Kidney tubule cell (primary cell): ENCODE measurements around the gene ADGRG3.

Experiments
- DNase-seq: peaks from one replicate; pipeline ENCODE4 v3.0.0-alpha.2; 2018; ENCODE audit warnings: low spot score

The ADGRG3 gene

DNA sequence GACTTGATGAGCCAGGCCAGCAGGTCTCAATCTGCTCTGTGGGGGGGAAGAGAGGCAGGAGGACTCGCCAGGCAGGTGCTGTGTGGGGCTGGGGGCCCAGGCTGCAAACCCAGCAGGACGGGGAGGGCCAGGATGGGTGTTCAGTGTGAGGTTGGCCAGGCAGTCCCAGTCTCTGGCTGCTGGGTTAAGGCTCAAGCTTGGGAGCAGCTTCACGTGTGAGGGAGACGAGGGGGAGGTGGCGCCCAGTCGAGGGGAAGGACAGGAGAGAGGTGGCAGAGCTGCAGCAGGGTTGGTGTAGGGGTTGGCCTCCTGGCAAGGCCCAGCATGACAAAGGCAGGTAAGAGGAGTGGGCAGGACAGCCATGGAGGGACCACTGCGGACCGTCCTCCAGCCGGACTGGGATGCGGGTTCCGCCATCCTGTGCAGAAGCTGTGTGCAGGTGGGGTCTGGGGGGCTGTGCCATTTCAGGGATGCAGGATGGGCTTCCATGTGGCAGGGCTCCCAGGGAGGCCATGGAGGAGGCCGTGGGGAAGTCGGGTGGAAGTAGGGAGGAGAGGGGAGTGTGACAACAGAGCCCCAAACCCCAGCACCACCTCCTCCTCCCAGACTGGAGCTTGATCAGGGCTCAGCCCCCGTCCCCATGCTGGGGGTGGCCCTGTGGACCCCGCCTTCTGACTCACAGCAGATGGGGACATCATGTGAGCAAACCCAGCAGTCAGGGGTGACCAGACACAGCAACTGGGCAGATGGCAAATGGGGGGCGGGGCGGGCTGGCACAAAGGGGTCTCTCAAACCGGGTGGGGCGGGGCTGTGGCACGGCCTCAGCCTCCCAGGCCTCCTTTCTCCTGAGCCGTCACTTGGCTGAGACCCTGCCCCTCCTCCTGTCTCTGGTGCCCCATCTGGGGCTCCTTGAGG is 36.9 kb upstream of the ADGRG3 start:
- DNase-seq, result peak; percentile 40

DNA sequence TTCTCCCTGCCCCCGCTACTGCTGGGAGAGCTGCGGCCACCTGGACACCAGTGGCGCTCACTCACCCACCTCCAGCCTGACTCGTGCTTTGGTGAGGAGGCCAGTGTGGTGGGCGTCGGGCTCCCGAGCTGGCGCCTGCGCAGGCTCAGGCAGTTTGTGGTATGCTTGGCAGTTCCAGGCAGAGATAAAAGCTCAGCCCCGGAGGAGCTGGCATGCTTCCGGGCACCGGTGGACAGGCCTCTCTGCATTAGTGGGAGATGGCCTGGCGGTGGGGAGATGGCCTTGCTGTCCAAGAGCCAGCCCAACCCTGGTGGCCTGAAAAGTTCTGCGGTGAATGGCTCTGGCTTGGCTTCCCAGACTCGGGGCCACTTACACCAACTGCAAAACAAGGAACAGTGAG is 35.5 kb upstream of the ADGRG3 start:
- peak; percentile 23 for DNase-seq

GRCh38 chr16:57633383-57634064 is 34.6 kb upstream of the ADGRG3 start:
- no peak for DNase-seq

DNA sequence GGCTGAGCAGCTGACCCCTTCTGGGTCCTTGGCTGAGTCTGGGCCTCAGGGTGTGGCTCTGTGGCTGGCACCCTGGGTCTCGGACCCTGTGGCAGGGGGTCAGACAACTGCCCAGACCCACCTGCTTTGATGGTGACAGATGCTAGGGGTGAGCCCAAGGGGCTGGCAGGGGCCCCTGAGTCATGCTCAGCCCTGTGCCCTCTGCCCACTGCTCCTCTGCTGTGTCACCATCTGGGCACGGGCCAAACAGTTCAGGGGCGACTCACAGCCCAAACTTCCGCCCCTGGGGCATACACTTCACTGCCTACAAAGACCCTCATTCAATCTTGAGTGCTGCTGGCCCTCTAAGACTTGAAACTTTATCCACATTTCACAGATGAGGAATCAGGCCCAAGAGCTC is 33.9 kb upstream of the ADGRG3 start:
- peak; percentile 83 for DNase-seq

- peak; percentile 29 for DNase-seq
These were observed 32.6 kb upstream of the ADGRG3 start for GRCh38 chr16:57635266-57636097.

DNA sequence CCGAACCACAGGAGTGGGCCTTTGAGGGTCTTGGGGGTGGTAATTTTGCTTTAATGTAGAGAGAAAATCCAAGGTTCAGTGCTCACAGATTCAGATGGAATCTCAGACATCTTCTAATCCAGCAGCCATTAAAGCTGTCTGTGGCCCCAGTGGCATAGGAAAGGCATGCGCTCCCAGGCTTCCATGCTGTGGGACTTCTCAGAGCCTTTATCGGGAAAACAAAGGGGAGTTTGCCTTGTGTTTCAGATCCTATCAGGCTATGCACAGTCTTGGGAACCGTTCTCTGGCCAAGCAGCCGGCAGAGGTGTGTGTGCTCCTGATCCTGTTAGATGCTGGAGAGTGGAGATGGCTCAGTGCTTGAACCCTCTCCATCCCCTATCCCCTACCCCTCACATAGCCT is 31.9 kb upstream of the ADGRG3 start:
- no peak for DNase-seq

- DNase-seq, result no peak
These were observed 31.1 kb upstream of the ADGRG3 start for GRCh38 chr16:57637020-57637419.

DNA sequence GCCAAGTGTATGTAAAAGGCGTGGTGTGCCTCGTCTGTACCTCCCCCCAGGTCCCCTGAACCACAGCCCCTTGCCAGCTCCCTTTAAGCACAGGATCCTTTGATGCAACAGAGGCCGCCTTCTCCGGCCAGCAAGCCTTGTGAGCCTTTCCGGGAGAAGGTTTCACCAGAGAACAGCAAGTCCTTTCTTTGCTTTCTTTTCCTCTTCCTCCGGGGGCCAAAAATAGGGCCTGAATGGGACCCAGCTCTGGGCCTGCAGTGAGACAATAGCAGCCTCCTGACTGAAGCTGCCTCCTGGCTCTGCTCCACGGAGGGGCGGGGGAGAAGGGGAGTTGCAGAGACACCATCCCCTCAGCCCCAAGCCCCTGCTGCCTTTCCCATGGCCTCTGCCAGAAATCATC is 30.7 kb upstream of the ADGRG3 start:
- no peak for DNase-seq

DNA sequence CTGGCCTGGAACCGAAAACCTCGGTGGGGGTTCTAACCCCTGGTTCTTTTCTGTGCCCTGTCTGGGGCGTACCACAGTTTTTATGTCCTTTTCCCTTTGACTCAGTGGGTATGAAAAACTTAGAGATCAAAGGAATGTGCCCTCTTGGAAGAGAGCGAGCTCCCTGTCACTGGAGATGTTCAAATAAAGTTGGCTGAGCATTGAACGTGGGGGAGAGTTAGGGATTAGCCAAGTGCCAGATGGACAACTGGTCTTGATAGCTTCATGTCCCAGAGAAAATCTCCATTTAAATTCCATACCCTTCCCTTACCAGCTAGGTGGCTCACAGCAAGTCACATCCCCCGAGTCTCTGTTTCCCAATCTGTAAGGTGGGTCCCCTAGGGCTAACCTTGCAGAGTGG is 30.1 kb upstream of the ADGRG3 start:
- DNase-seq, result no peak

DNA sequence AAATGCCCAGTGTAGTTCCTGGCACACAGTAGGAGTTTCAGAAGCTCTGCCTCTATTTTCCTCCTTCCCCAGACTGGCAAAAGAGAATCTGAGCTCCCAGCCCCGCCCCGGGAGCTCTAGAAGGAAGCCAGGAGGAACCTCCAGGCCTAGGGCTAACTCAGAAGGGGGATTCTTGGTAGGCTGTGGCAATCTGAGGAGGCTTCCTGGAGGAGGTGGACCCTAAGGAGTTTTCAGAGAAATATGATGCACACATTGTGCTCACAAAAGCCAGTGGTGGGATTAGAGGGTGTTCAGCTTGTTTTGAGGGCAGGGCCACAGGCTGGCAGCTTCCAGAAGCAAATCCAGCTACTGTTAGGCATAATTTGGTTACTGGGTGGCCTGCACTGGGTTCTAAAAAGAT is 29.7 kb upstream of the ADGRG3 start:
- no peak for DNase-seq

DNA sequence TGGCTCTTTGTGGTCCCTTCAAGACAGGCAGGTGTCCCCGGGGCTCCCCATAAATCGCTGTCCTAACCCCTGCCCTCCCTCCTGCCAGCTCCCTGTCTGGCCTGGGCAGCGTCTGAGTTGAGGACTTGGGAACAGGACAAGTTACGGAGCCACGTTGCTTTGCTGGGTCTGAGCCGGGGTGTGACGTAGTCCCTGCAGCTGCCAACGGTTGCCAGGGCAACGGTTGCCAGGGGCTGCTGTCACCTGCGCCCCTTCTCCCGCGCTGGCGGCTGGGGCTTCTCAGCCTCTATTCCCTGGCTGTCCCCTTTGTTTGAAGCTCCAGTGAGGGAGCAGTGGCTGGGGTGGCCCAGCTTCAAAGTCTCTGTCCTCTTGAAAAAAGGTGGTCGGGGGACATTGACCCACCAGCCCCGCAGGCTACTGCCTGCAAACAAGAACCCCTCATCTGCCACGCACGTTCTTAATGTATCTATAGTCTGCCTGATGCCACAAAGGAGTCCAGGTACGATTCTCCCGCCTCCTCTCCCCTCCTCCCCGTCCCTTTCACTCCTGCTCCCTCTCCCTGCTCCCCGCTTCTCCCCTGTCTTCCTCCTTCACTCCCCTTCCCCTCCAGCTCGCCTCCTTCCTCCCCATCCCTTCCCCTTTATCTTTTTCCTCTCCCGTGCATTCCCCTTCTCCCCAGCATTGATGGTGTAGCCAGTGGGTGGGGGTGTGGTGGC is 28.8 kb upstream of the ADGRG3 start:
- no peak for DNase-seq

DNA sequence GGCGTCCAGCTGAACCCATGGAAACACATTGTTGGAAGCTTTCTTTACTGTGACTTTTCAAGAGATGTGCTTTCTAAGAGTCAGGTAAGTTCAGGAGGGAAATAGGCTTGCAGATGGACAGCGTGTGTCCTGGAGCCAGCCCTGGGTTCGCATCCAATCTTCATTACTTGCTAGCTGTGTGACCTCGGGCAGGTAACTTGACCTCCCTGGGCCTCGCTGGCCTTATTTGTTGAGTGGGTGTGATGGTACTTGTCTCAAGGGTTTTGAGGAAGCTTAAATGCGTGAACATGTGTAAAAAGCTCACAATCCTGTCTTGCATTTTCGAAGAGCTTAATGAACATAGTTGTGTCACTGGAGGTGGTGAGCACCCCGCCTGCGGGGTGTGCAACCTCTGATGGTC is 27.9 kb upstream of the ADGRG3 start:
- DNase-seq, result no peak

DNA sequence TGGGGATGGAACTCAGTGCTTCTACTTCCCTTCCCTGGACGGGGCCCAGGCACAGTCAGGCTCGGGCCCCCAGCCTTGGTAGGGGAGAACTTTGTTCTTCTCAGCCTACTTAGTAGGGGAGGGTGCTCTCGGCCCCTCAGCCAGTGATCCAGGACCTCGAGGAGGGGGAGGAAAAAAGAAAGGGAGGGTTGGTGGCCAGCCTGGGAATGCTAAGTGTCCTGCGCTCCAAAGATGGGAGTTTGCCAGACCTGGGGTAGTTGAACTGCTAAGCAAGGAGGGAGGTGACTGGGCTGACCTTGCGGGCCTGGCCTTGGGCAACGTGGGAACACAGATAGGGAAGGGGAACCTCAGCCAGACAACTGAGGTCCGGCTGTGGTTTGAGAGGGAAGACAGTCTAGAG is 27.5 kb upstream of the ADGRG3 start:
- DNase-seq, result no peak

GRCh38 chr16:57642160-57643135 is 25.7 kb upstream of the ADGRG3 start:
- DNase-seq, result peak; percentile 34

GRCh38 chr16:57643147-57643874 is 24.8 kb upstream of the ADGRG3 start:
- DNase-seq, result peak; percentile 94

GRCh38 chr16:57643910-57644309 is 24.2 kb upstream of the ADGRG3 start:
- no peak for DNase-seq

DNA sequence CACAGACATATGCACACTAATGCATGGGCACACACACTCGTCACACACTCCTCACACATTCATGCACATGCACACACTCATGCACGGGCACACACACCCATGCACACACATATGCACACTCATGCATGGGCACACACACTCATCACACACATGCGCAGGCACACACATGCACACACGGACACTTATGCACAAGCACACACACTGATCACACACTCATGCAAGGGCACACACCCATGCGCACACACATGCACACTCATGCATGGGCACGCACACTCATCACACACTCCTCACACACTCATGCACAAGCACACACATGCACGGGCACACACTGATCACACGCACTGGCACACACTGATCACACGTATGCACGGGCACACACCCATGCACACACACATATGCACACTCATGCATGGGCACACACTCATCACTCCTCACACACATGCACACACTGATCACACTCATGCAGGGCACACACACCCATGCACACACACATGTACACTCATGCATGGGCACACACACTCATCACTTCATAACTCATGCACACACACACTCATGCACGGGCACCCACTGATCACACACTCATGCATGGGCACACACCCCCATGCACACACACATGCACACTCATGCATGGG is 23.6 kb upstream of the ADGRG3 start:
- no peak for DNase-seq

DNA sequence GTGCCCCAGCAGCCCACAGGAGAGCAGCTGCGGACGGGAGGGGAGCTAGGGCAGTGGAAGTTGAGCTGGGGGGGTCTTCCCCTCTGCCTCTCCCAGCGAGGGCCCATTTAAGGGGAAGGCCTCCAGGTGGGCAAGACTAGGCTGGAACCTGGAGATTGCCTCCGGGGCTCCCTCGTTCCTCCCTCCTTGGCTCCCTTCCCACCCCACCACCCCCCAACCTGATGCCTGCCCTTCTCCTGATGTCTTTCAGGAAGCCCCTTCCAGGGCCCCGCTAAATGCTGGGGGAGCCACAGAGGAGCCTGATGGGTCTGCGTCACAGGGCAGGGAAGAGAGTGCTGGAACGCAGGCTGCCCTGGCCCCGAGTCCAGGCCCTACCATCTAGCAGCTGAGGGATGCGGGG is 22.9 kb upstream of the ADGRG3 start:
- DNase-seq, result no peak

DNA sequence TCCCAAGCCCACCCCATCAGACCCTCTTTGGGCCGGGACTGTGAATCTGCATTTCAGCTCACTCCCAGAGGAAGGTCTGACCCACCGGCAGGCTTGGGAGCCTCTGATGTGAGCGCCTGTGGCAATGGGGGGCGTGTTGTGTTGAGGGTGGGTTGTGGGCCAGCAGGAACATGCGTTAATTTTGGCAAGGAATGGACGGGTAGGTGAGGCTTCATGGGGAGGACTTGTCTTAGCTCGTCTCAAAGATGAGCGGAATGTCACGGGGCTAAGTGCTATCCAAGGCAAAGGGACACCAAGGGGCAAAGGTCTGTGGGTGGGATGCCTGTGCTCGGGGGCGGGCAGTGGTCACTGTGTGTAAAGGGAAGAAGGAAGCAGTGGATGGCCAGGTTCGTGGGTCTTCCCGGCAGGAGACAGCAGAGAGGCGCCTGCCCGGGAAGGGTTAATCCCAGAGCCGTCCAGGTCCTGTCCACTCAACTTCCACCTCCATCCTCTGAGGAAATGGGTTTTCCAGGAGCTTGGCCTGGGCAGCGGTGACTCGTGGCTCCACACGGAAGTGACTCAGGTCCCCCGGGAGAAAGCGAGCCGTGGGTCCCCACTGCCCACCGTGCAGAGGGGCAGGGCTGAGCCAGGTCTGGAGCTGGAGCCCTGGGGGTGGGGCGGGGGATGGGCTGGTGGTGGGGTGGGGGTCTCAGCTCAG is 22.3 kb upstream of the ADGRG3 start:
- peak; percentile 73 for DNase-seq
